Measurements from ENCODE around the gene PTP4A1.

DNA sequence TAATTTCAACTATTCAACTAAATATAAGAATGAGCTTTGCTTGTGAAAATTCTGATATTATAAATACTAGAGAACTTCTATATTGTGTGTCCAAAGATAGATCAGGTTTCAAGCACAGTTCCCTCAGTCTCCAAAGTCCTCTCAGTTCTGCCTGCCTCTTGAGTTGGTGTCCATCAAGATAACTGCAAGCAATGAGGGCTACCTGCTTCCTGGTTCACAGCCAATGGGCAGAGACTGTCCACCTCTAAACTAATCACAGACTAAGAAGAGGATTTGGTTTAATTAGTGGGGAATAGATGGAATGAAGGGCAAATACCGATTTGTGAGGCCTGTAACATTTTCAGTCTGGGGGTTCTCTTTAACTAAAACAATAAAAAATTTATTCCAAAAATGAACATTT is 41.3 kb upstream of the PTP4A1 start:
- TF ChIP-seq POLR2AphosphoS5 (IDR thresholded peaks at IDR 0.05) (no peak), EZH2 (IDR thresholded peaks at IDR 0.05; ENCODE audit: borderline replicate concordance, insufficient read depth, low read length, poor library complexity, severe bottlenecking) (no peak), CTCF (IDR thresholded peaks at IDR 0.05; ENCODE audit: poor library complexity, severe bottlenecking) (no peak)

Data from neural cell (in vitro differentiated cells).